Activated CD8-positive, alpha-beta T cell treated with anti-CD3 and anti-CD28 coated beads for 36 hours (primary cell): ENCODE measurements around the gene WRAP73. TPM values are rescaled to one million over a fixed set of nuclear protein-coding genes. Genes with fewer than 3 reads are reported as not detected.

Experiments used
- ATAC-seq: fragments of 200-7000 bp; cut with Tn5 transposase; one replicate; pipeline ENCODE4 v1.10.0; 2021; ENCODE audit warnings: mild to moderate bottlenecking, moderate library complexity
- CTCF ChIA-PET: fragments of 350-600 bp; sonication (Branson Sonifier 250); formaldehyde crosslinking; loops from one replicate; lab custom pipeline; 2021; ENCODE audit warnings: antibody characterized with exemption; lab: Charles Lee
- POLR2A ChIA-PET: fragments of 350-600 bp; sonication (Branson Sonifier 250); formaldehyde crosslinking; loops from one replicate; lab custom pipeline; 2021; ENCODE audit warnings: antibody characterized with exemption; lab: Charles Lee
- DNase-seq: peaks from one replicate; pipeline ENCODE4 v3.0.0-alpha.2; 2020
- H3K27ac Mint-ChIP-seq: one replicate; pipeline ENCODE4 v1.8.0; 2021; ENCODE audit warnings: mild to moderate bottlenecking, mixed read lengths
- H3K27me3 Mint-ChIP-seq: one replicate; pipeline ENCODE4 v1.8.0; 2021; ENCODE audit warnings: mixed read lengths
- H3K36me3 Mint-ChIP-seq: one replicate; pipeline ENCODE4 v1.8.0; 2021; ENCODE audit warnings: low read depth, mixed read lengths
- H3K4me1 Mint-ChIP-seq: one replicate; pipeline ENCODE4 v1.8.0; 2021; ENCODE audit warnings: low read depth, mixed read lengths
- H3K4me3 Mint-ChIP-seq: one replicate; pipeline ENCODE4 v1.8.0; 2021; ENCODE audit warnings: mild to moderate bottlenecking, moderate library complexity, mixed read lengths
- H3K9me3 Mint-ChIP-seq: one replicate; pipeline ENCODE4 v1.8.0; 2021; ENCODE audit warnings: mixed read lengths
- intact Hi-C: fragments of 100-400 bp; cut with micrococcal nuclease; formaldehyde crosslinking; loops from one replicate; pipeline ENCODE4 v1.10.0; 2022
- total RNA-seq, 2 experiments: library from RNA; stranded (reverse); gene quantifications; one replicate each; pipeline ENCODE4 v1.2.3, GENCODE V29; 2021
- TF ChIP-seq, protein P1 (sequence below): fragments of 200-600 bp; IDR thresholded peaks from one replicate; pipeline ENCODE4 v1.8.0; 2022; ENCODE audit warnings: antibody characterized with exemption, mild to moderate bottlenecking

The WRAP73 gene
- total RNA-seq, 2 experiments from 2014 or later: 34.2 to 35.4 TPM

DNA sequence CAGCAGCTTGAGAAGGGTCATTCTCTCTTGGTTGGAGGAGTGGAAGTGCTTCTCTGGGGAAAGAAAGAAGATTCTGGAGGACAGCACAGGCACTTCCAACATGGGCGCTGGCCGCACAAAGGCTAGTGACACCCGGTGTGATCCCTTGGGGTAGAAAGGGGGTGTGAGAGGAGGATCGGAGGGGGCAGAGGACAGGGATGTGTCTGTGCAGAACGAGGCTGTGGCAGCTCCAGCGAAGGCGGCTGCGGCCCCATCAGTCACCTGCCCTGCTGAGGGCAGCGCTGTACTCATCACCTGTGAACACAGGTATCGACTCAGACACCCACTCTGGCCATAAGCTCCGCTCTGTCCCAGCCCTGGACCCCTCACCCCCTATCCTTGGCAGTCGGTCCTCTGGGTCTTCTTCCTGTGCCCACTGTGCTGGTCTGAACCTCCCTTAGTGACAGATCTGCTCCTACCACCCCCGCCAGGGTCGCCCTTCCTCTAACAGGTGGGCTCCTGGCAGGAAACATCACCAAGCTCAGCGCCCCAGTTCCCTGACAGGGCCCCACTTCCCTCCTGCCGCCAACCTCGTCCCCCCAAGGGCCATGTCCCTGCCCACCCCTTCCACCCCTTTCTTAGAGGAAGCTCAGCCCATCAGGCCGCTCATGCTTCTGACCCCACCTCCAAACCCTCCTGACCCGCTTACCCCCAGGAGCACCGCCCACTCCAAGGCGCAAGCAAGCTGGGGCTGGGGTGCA, 22.5 kb upstream of the WRAP73 start:
- ChIA-PET POLR2A (no interaction called here), CTCF (no interaction called here)
- Mint-ChIP-seq H3K4me3 (no peak overlapping the region), H3K36me3 (no peaks in the 10 kb centered on the region), H3K4me1 (peaks cover 12% of the 10 kb centered on the region), H3K9me3 (no peaks in the 10 kb centered on the region), H3K27me3 (peaks cover 10% of the 10 kb centered on the region), H3K27ac (no peak overlapping the region)
- DNase-seq: no peak
- TF ChIP-seq, protein P1, sequence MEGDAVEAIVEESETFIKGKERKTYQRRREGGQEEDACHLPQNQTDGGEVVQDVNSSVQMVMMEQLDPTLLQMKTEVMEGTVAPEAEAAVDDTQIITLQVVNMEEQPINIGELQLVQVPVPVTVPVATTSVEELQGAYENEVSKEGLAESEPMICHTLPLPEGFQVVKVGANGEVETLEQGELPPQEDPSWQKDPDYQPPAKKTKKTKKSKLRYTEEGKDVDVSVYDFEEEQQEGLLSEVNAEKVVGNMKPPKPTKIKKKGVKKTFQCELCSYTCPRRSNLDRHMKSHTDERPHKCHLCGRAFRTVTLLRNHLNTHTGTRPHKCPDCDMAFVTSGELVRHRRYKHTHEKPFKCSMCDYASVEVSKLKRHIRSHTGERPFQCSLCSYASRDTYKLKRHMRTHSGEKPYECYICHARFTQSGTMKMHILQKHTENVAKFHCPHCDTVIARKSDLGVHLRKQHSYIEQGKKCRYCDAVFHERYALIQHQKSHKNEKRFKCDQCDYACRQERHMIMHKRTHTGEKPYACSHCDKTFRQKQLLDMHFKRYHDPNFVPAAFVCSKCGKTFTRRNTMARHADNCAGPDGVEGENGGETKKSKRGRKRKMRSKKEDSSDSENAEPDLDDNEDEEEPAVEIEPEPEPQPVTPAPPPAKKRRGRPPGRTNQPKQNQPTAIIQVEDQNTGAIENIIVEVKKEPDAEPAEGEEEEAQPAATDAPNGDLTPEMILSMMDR: no peak
- ATAC-seq: no peak
- intact Hi-C loops: no loop called here

GRCh38 chr1:3671371-3672180, 21.7 kb upstream of the WRAP73 start:
- intact Hi-C loops: no loop called here
- H3K4me1 Mint-ChIP-seq: peaks cover 4% of the 10 kb centered on the region
- ATAC-seq: no peak
- H3K36me3 Mint-ChIP-seq: no peaks in the 10 kb centered on the region
- CTCF ChIA-PET: no interaction called here
- no peaks in the 10 kb centered on the region for H3K9me3 Mint-ChIP-seq
- DNase-seq: no peak
- TF ChIP-seq, protein P1: no peak
- H3K27ac Mint-ChIP-seq: no peak overlapping the region
- POLR2A ChIA-PET: interaction anchor here (1.1 kb wide), 1 partner anchor 24 kb away, joined by 3 read pairs; no protein-coding TSS in a partner anchor
- H3K4me3 Mint-ChIP-seq: no peak overlapping the region
- H3K27me3 Mint-ChIP-seq: peaks cover 14% of the 10 kb centered on the region

DNA sequence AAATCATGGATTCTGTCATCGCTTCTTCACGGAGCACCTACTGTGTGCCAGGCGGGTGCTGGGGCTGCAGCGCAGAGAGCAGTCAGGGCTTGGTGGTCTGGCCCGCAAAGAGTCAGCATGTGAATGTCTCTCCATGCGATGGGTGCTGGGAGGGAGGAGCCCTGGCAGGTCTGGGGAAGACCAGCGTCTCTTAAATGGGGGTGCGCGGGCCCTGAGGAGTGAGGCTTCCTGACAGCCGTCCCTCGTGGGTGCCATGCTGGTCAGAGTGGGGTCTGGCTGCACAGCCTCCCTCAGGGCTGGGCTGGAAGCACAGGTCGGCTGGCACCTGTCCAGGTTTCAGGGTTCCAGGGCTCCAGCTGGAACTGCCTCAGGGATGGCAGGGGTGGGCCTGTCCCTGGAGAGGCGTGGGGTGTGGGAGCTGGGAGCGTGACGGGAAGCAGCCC, 20.9 kb upstream of the WRAP73 start:
- POLR2A ChIA-PET: interaction anchor here (1.1 kb wide), 1 partner anchor 23 kb away, joined by 3 read pairs; no protein-coding TSS in a partner anchor
- CTCF ChIA-PET: interaction anchor here (0.5 kb wide), 1 partner anchor 1513 kb away, joined by 3 read pairs; no protein-coding TSS in a partner anchor
- intact Hi-C loops: no loop called here

DNA sequence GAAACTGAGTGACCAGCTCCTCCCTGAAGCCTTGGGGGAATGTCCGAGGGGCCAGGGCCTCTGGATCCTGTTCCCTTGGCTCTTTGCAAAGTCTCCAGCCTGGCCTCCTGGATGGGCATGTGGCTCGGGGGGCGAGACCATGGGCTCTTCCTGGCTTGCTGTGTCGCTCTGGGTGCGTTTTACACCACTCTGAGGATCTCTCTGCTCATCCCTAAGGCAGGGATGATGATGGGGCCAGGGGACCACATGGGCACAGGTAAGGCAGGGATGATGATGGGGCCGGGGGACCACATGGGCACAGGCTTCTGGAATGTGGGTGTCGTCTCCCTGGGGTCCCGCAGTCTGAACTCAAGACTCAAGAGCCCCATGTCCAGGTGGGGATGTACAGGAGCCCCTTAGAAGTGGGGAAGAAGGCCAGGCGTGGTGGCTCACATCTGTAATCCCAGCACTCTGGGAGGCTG, 20.1 kb upstream of the WRAP73 start:
- intact Hi-C loops: no loop called here
- ATAC-seq (no peak), DNase-seq (no peak)
- H3K36me3 Mint-ChIP-seq: no peaks in the 10 kb centered on the region
- H3K4me3 Mint-ChIP-seq: no peak overlapping the region
- TF ChIP-seq, protein P1: no peak
- ChIA-PET POLR2A (no interaction called here), CTCF (no interaction called here)
- H3K27me3 Mint-ChIP-seq: peaks cover 18% of the 10 kb centered on the region
- H3K9me3 Mint-ChIP-seq: no peaks in the 10 kb centered on the region
- H3K27ac Mint-ChIP-seq: no peak overlapping the region
- peaks cover 4% of the 10 kb centered on the region for H3K4me1 Mint-ChIP-seq

More for the DNA sequence above, 20.9 kb upstream of the WRAP73 start:
- H3K9me3 Mint-ChIP-seq: no peaks in the 10 kb centered on the region
- H3K27me3 Mint-ChIP-seq: peaks cover 18% of the 10 kb centered on the region
- no peak for ATAC-seq
- no peak for DNase-seq
- no peaks in the 10 kb centered on the region for H3K36me3 Mint-ChIP-seq
- no peak overlapping the region for H3K27ac Mint-ChIP-seq
- H3K4me1 Mint-ChIP-seq: peaks cover 4% of the 10 kb centered on the region
- no peak overlapping the region for H3K4me3 Mint-ChIP-seq
- TF ChIP-seq, protein P1: no peak
